GM12874 (cell line): Measurements from ENCODE around the gene GRIFIN.

Source experiments
- TF ChIP-seq, protein P1 (sequence below): IDR thresholded peaks from 2 replicates; pipeline ENCODE4 v1.5.1; 2011; ENCODE audit warnings: low read depth, mild to moderate bottlenecking, control low read depth, low read length, moderate library complexity; ENCODE audit not compliant: insufficient read depth

Gene GRIFIN

DNA sequence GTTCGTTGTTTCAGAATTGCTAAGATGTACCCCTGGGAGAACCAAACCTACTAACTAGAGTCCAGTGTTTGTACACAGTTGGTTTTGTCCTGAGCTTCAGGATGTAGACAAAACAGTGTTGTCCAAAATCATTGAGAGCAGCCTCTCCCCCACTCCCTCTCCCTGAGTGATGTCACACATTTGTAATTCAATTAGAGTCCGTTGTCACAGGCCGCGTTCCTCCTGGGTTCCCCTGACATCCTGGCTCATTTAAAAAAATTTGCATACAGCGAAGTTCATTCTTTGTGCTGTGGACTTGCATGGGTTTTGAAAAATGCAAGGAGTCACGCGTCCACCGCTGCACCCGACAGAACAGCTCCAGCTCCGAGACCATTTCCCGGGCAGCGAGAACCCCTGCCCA lies 10.3 kb downstream of the GRIFIN start:
- TF ChIP-seq, protein P1, sequence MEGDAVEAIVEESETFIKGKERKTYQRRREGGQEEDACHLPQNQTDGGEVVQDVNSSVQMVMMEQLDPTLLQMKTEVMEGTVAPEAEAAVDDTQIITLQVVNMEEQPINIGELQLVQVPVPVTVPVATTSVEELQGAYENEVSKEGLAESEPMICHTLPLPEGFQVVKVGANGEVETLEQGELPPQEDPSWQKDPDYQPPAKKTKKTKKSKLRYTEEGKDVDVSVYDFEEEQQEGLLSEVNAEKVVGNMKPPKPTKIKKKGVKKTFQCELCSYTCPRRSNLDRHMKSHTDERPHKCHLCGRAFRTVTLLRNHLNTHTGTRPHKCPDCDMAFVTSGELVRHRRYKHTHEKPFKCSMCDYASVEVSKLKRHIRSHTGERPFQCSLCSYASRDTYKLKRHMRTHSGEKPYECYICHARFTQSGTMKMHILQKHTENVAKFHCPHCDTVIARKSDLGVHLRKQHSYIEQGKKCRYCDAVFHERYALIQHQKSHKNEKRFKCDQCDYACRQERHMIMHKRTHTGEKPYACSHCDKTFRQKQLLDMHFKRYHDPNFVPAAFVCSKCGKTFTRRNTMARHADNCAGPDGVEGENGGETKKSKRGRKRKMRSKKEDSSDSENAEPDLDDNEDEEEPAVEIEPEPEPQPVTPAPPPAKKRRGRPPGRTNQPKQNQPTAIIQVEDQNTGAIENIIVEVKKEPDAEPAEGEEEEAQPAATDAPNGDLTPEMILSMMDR, result no peak

DNA sequence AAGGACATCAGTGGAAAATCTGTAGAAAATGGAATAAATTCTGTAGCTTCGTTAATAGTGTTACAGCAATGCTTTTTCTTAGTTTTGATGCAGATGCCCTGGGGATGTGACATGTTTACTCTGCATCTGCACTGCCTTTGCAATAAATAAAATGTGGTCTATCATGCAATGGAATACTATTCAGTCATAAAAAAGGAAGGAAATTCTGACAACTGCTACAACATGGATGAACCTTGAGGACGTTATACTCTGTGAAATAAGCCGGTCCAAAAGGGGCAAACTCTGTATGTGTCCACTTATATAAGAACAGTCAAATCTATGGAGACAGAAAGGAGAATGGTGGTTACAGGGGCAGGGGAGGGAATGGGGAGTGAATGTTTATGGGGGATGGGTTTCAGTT lies 13.5 kb downstream of the GRIFIN start:
- TF ChIP-seq, protein P1, result no peak

DNA sequence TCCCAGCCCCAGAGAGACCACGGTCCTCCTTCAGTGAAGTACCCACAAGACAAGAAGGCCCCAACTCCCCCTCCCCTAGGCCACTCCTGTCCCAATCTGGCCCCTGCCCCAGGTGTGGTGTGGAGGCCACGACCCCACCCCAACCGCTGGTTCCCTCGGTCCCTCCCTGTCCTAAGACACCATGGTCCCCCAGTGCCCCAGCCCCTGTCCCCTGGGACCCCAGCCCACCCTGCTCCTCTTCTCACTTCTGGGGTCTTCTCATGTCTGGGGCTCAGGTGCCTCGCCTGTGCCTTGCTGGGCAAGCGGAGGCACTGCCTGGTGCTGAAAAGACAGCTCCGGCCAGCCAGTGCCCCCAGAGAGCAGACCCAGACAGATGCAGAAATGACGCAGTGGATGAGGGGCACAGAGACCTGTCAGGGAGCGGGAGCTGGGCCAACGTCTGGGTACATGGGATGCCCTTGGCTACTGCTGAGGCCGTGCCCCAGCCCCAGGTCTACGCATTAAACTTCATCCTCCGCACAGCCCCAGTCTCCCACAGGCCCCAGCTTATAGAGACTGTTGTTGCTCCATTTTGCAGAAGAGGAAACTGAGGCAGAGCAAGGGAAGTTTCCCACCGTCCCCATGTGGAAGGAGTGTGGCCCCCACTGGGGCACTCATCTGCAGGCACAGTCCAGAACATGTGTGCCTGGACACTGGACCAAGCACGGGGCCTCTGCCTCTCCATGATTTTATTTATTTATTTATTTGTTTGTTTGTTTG lies 14.8 kb downstream of the GRIFIN start:
- TF ChIP-seq, protein P1, result no peak

DNA sequence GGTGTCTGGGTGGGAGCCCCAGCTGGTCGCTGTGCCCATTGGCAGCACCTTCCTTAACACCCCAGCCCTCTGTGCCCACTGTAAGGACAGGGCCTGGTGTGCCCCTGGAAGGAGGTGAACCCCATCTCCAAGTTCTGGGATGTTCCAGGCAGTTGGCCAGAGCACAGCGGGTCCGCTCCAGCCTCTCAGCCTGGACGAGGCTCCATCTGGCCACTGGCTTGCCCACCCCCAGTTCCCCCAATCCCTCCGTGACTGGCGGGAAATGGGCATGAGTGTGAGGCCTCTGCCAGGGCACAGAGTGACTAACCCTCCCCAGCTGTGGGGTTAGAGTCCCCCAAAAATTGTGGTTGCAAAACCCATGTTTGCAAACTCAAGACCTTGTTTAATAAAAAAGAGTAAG lies 15.6 kb downstream of the GRIFIN start:
- TF ChIP-seq, protein P1, result no peak

DNA sequence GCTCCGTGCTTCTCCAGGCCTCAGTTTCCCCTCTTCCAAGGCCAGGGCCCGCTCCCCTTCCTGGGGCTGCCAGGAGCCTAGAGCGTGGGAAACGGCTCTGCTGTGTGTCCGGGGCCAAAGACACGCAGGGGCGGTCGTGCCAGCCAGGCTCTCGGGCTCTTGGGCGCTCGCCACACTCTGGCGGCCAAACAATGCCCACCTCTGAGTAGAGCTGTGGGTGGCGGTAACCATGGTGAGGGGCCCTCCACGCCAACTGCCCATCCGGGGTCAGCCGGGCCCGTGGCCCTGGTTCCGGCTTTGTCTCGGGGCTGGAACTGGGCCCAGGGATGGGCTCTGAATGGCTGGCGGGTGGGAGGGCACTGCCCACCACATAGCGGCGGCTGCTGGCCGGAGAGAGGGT lies 16.0 kb downstream of the GRIFIN start:
- TF ChIP-seq, protein P1, result no peak

DNA sequence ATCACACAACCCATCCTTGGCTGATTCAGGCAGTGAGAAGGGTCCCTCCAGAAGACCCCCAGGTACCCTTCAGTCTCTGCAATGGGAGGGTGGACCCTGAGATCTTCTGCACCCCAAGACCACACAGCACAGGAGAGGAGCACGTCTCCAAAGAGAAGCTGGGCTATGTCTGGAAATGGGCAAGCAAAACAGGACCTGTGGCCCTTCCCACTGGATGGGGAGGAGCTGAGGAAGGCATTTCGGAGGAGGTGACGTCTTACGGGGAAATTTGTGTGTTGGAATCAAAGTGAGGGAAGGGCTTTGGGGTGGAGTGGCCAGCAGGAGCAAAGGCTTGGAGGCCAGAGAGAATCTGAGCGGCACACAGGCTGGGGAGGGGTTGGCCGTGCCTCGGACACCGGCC lies 16.5 kb downstream of the GRIFIN start:
- TF ChIP-seq, protein P1, result no peak

DNA sequence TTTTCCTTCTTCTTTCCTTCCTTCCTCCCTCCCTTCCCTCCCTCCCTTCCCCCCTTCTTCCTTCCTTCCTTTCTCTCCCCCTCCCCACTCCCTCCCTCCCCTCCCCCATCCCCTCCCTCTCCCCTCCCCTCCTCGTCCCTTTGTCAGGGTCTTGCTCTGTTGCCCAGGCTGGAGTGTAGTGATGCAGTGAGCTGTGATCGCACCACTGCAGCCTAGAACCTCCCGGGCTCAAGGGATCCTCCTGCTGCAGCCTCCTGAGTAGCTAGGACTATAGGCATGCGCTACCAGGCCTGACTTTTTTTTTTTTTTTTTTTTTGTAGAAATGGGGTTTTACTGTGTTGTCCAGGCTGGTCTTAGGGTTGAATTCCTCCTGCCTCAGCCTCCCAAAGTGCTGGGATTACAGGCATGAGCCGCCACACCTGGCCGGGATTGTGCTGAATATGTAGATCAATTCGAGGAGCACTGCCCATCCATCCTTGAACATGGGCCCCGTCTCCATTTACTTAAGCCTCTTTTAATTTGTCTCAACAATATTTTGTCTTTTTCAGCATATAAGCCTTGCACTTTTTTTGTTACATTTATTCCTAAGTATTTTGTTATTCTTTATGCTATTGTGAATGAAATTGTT lies 23.4 kb downstream of the GRIFIN start:
- TF ChIP-seq, protein P1, result no peak
